Measurements from ENCODE around the gene MRPL32.

- TF ChIP-seq EZH2 (IDR thresholded peaks at IDR 0.05) (no peak), POLR2AphosphoS5 (IDR thresholded peaks at IDR 0.05; ENCODE audit: borderline replicate concordance, low read depth, low read length) (no peak)
Measured at GRCh38 chr7:42907316-42907715, 24.9 kb upstream of the MRPL32 start.

Data from SK-N-MC (cell line).